GM21367 (cell line): ENCODE results near the gene TMEM131.
"Not testable (repeated sequence)": the region's sequence is repeated elsewhere in the genome, so short reads cannot be mapped to it uniquely, and the experiment has no call there.

Experiments used
- ATAC-seq: cut with Tn5 transposase; IDR thresholded peaks from one replicate; pipeline ENCODE4 v1.9.1; 2021; ENCODE audit not compliant: unreplicated experiment

Gene TMEM131

DNA sequence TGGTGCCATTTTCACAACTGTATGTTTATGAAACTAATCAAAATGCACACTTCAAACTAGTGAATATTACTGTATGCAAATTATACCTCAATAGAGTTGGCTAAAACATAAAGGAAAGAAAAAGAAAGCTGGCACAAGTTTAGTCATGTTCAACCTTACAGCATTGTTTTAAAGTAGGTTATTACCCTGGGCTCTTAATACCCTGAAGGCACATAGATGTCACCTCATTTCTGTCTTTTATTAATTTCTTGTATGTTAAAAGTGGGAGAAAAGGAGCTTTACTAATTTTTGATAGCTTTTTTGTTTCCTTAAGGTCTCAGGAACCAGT is 32.7 kb downstream of the TMEM131 start:
- no peak for ATAC-seq

GRCh38 chr2:97961534-97961933 is 34.2 kb downstream of the TMEM131 start:
- ATAC-seq, result no peak

- no peak for ATAC-seq
Measured at GRCh38 chr2:97958184-97958583, 37.6 kb downstream of the TMEM131 start.

- no peak for ATAC-seq
Measured at GRCh38 chr2:97957432-97958183, 38.1 kb downstream of the TMEM131 start.

GRCh38 chr2:97956753-97957152 is 39.0 kb downstream of the TMEM131 start:
- ATAC-seq, result not testable (repeated sequence)

DNA sequence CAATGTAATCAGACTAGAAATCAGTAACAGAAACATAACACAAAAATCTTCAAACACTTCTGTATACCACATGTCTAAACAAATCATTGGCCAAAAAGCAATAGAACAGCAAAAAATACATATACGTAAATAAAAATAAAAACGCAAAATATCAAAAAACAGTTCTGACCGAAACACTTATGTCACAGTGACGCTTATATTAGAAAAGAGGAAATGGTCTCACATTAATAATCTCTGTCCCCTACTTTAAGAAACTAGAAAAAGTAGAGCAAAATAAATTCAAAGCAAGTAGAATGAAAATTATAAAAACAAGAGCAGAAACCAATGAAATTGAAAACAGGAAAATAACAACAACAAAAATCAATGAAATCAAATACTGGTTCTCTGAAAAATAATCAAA is 41.9 kb downstream of the TMEM131 start:
- ATAC-seq, result no peak

- no peak for ATAC-seq
Measured at GRCh38 chr2:97952357-97952756, 43.4 kb downstream of the TMEM131 start.

GRCh38 chr2:97951155-97951680 is 44.5 kb downstream of the TMEM131 start:
- ATAC-seq, result no peak

DNA sequence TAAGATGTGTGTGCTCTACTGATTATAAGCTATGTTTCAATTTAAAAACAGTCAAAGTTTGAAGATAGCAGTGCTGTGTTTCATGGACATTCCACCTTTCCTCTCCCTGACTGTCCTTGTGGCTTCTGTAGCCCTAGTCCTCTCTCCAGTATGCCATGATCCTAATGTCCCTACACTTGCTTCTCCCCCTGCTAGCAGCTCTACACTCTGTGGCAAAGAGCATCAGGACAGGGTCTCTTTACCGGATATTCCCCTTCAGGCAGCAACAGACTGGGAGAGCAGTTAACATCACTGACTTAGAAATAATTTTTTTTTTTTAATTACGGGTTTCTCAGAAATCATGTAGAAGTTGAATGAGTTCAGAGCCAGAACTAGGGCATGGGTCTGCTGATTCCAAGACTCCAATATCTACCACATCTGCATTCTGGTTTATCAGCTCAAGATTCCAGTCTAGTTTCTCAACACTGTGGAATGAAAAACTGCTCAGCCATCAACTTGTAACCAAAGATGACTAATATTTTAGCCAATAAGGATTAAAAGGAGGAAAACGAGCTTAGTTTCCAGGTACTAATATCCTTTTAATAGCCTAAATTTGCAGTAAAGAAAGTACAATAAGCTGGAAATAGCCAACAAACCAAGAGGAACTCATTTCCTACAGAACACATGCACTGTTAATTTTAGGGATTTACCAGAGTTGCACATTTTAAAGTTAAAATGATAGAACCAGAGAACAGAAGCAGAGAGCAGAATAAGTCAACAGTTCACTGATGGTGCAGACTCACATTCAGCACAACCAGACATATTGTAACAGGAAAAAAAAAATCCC is 45.2 kb downstream of the TMEM131 start:
- ATAC-seq, result no peak

DNA sequence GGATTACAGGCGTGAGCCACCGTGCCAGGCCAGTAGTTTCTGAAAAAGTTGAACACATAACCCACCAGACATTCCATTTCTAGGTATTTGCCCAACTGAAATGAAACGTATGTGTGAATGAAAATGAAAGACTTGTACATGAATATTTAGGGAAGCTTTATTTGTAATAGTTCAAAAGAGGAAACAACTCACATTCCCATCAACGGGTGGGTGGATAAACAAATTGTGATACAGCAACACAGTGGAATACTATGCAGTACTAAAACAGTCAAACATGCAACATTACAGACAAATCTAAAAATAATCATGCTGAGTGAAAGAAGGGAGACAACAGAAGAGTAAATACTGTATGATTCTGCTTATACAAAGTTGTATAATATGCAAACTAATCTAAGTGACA is 46.8 kb downstream of the TMEM131 start:
- ATAC-seq, result no peak

- no peak for ATAC-seq
Measured at GRCh38 chr2:97945791-97946190, 50.0 kb downstream of the TMEM131 start.

DNA sequence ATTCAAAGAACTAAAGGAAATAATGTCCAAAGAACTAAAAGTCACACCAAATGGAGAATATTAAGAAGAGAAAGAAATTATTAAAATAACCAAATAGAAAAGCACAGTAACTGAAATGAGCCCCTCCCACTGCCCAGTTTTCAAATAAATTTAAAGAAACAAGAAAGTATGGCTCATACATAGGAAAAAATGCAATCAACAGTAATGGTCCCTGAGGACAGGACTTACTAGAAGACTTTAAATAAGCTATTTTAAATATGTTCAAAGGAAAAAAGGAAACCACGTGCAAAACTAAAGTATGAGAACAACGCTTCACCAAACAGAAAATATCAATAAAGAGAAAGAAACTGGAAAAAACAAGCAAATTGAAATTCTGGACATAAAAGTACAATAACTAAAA is 58.9 kb downstream of the TMEM131 start:
- ATAC-seq, result no peak

- ATAC-seq, result peak; percentile 33
Measured at GRCh38 chr2:97936199-97936598, 59.5 kb downstream of the TMEM131 start.

GRCh38 chr2:97935719-97936161 is 60.0 kb downstream of the TMEM131 start:
- peak; percentile 21 for ATAC-seq

GRCh38 chr2:97932975-97933662 is 62.6 kb downstream of the TMEM131 start:
- ATAC-seq, result no peak

DNA sequence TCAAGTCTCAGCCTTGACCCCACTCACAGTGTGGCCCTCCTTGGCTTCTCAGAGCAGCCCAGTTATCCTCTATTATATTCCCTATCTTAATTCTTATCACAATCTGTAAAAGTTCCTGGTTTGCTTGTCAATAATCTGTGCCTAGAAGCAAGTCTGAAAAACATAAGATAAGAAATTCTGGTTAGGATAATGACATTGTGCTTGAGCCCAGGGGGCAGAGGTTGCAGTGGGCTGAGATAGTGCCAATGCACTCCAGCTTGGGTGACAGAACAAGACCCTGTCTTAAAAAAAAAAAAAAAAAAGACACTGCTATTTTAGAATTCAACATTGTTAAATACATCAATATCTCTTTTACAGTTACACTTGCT is 63.9 kb downstream of the TMEM131 start:
- ATAC-seq, result no peak

DNA sequence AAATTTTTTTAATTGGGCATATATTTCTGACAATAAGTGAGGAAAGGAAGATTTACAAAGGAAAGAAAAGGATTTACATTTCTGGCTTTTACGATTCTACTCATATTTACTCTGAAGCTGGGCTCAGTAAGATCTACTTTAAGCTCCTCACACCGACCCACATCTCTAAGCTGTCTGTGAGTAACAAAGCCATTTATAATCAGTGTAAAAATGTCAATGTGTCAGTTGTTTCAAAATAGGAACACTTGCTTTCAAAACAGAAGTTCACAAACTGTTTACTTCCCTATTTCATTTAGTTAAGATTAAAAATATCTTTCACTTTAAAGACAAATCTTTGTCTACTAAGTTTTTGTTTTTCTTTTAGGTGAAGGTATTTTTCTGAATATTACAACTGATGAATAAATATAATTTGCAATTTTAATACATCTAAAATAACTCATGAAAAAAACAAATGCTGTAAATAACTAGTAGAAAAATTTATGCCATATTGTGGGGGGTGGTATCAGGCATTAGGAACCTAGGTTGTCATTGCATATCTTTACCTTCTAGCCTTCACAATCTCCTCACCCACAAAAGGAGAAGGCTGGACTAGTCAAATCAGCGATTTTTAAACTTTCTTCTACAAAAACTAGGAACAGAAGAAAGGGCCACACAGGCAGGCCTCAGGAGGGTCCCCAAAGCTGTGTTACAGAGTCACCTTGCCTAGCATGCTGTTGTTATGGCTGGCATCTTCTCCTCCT is 64.5 kb downstream of the TMEM131 start:
- ATAC-seq, result no peak

DNA sequence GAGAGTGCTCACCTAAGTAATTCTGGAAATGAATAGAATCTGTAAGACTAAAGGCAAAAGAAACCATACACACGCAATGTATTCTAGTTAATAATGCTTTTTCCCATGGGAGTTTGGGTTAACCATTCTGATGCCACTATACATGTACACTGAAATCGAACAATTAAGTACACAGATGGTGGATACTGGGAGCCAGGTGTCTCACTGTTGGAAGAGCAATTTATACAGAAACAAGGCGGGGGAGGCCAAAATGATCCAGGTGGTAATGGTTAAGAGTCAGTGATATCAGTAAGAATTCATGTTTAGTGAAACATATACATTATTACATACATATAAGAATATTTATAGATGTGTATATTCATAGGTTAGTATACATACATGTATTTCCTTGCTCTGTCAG is 67.2 kb downstream of the TMEM131 start:
- no peak for ATAC-seq

- ATAC-seq, result no peak
Measured at GRCh38 chr2:97926946-97927345, 68.8 kb downstream of the TMEM131 start.

DNA sequence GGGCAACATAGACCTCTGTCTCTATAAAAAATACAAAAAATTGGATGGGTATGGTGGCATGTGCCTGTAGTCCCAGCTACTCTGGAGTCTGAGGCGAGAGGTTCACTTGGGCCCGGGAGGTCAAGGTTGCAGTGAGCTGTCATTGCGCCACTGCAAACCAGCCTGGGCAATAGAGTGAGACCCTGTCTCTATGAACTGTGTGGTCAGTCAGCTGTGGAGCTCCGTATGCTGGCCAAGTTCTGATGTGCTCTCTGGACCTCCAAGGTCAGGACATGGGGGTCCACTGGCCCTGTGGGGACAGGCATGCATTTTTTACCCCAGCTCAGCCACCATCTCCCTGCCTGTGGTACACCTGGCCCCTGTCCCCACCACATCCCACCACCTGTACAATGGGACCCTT is 71.6 kb downstream of the TMEM131 start:
- ATAC-seq, result no peak

DNA sequence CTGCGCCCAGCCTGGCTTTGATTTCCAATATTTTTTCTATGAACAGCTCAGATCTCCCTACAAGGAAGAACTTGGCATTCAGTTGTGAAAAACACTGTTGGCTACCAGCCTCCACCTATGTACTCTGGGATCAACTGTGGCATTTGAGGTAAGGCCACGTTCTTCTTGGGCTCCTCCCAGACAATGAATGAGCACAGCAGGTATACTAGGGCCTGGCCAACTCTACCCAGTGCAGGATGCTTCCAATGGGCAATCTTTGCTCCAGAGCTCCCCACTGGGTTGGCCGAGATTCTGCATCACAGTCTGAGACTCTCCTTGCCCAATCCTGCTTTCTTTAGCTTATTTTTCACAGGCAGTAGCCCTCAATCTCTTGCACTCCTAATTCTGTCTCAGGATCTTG is 75.9 kb downstream of the TMEM131 start:
- no peak for ATAC-seq
